Measurements from ENCODE around the gene UGT2A2.

The UGT2A2 gene

GRCh38 chr4:69577245-69577644, 62.2 kb downstream of the UGT2A2 start:
- no peak for TF ChIP-seq CTCF (IDR thresholded peaks at IDR 0.05; ENCODE audit: control insufficient read depth, extremely low read depth, insufficient read depth)
- no peak overlapping the region for H3K4me3 ChIP-seq (ENCODE audit: low read depth, low read length)
- no peak for DNase-seq (ENCODE audit: low read depth)

GRCh38 chr4:69576251-69576877, 63.1 kb downstream of the UGT2A2 start:
- no peak overlapping the region for H3K4me3 ChIP-seq (ENCODE audit: low read depth, low read length)
- DNase-seq (ENCODE audit: low read depth), result no peak
- TF ChIP-seq CTCF (IDR thresholded peaks at IDR 0.05; ENCODE audit: control insufficient read depth, extremely low read depth, insufficient read depth), result no peak

DNA sequence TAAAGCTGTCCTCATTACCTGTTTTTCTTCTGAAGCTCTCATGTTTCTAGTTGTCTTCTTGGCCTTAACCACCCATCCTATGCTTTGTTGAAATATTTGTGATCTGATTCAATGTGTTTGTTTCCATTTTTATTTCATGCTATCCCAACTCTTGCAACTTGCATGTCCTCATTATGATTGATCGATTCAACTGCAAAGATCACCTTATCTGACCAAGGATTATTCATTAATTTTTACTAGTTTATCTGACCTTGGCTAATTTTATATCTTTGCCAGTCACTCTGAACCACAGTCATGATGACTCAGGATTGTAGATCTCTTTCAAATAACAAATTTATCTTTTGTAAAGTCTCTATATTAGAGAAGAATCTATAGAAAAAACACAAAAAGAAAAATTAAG, 70.7 kb downstream of the UGT2A2 start:
- TF ChIP-seq CTCF (IDR thresholded peaks at IDR 0.05; ENCODE audit: control insufficient read depth, extremely low read depth, insufficient read depth), result no peak
- no peak for DNase-seq (ENCODE audit: low read depth)
- no peak overlapping the region for H3K4me3 ChIP-seq (ENCODE audit: low read depth, low read length)

GRCh38 chr4:69563424-69563823, 76.0 kb downstream of the UGT2A2 start:
- TF ChIP-seq CTCF (IDR thresholded peaks at IDR 0.05; ENCODE audit: control insufficient read depth, extremely low read depth, insufficient read depth), result no peak
- no peak for DNase-seq (ENCODE audit: low read depth)
- no peak overlapping the region for H3K4me3 ChIP-seq (ENCODE audit: low read depth, low read length)

- no peak for TF ChIP-seq CTCF (IDR thresholded peaks at IDR 0.05; ENCODE audit: control insufficient read depth, extremely low read depth, insufficient read depth)
- DNase-seq (ENCODE audit: low read depth), result no peak
- no peak overlapping the region for H3K4me3 ChIP-seq (ENCODE audit: low read depth, low read length)
Observed at GRCh38 chr4:69549651-69550050, 89.8 kb downstream of the UGT2A2 start.

- DNase-seq (ENCODE audit: low read depth), result no peak
- no peak overlapping the region for H3K4me3 ChIP-seq (ENCODE audit: low read depth, low read length)
- TF ChIP-seq CTCF (IDR thresholded peaks at IDR 0.05; ENCODE audit: control insufficient read depth, extremely low read depth, insufficient read depth), result no peak
Observed at GRCh38 chr4:69546134-69546765, 93.2 kb downstream of the UGT2A2 start.

All from LNCaP clone FGC (cell line).